Activated CD8-positive, alpha-beta T cell treated with anti-CD3 and anti-CD28 coated beads for 36 hours (primary cell): ENCODE measurements around the gene COL9A1. TPM values are rescaled to one million over a fixed set of nuclear protein-coding genes. Genes with fewer than 3 reads are reported as not detected.

Source experiments
- ATAC-seq: fragments of 200-7000 bp; cut with Tn5 transposase; one replicate; pipeline ENCODE4 v1.10.0; 2021; ENCODE audit warnings: mild to moderate bottlenecking, moderate library complexity
- CTCF ChIA-PET: fragments of 350-600 bp; sonication (Branson Sonifier 250); formaldehyde crosslinking; loops from one replicate; lab custom pipeline; 2021; ENCODE audit warnings: antibody characterized with exemption; lab: Charles Lee
- POLR2A ChIA-PET: fragments of 350-600 bp; sonication (Branson Sonifier 250); formaldehyde crosslinking; loops from one replicate; lab custom pipeline; 2021; ENCODE audit warnings: antibody characterized with exemption; lab: Charles Lee
- DNase-seq: peaks from one replicate; pipeline ENCODE4 v3.0.0-alpha.2; 2020
- H3K27ac Mint-ChIP-seq: one replicate; pipeline ENCODE4 v1.8.0; 2021; ENCODE audit warnings: mild to moderate bottlenecking, mixed read lengths
- H3K27me3 Mint-ChIP-seq: one replicate; pipeline ENCODE4 v1.8.0; 2021; ENCODE audit warnings: mixed read lengths
- H3K36me3 Mint-ChIP-seq: one replicate; pipeline ENCODE4 v1.8.0; 2021; ENCODE audit warnings: low read depth, mixed read lengths
- H3K4me1 Mint-ChIP-seq: one replicate; pipeline ENCODE4 v1.8.0; 2021; ENCODE audit warnings: low read depth, mixed read lengths
- H3K4me3 Mint-ChIP-seq: one replicate; pipeline ENCODE4 v1.8.0; 2021; ENCODE audit warnings: mild to moderate bottlenecking, moderate library complexity, mixed read lengths
- H3K9me3 Mint-ChIP-seq: one replicate; pipeline ENCODE4 v1.8.0; 2021; ENCODE audit warnings: mixed read lengths
- intact Hi-C: fragments of 100-400 bp; cut with micrococcal nuclease; formaldehyde crosslinking; loops from one replicate; pipeline ENCODE4 v1.10.0; 2022
- total RNA-seq, 2 experiments: library from RNA; stranded (reverse); gene quantifications; one replicate each; pipeline ENCODE4 v1.2.3, GENCODE V29; 2021
- TF ChIP-seq, protein P1 (sequence below): fragments of 200-600 bp; IDR thresholded peaks from one replicate; pipeline ENCODE4 v1.8.0; 2022; ENCODE audit warnings: antibody characterized with exemption, mild to moderate bottlenecking

The COL9A1 gene
- total RNA-seq, 2 experiments from 2014 or later: not detected

- ChIA-PET CTCF (interaction anchor here (1.1 kb wide), 1 partner anchor 54 kb away, joined by 4 read pairs; no protein-coding TSS in a partner anchor), POLR2A (no interaction called here)
- Mint-ChIP-seq H3K4me3 (no peak overlapping the region), H3K9me3 (no peaks in the 10 kb centered on the region), H3K27ac (no peak overlapping the region), H3K36me3 (no peaks in the 10 kb centered on the region), H3K4me1 (peaks cover 7% of the 10 kb centered on the region), H3K27me3 (peaks cover 26% of the 10 kb centered on the region)
- ATAC-seq (no peak), DNase-seq (no peak)
- TF ChIP-seq, protein P1, sequence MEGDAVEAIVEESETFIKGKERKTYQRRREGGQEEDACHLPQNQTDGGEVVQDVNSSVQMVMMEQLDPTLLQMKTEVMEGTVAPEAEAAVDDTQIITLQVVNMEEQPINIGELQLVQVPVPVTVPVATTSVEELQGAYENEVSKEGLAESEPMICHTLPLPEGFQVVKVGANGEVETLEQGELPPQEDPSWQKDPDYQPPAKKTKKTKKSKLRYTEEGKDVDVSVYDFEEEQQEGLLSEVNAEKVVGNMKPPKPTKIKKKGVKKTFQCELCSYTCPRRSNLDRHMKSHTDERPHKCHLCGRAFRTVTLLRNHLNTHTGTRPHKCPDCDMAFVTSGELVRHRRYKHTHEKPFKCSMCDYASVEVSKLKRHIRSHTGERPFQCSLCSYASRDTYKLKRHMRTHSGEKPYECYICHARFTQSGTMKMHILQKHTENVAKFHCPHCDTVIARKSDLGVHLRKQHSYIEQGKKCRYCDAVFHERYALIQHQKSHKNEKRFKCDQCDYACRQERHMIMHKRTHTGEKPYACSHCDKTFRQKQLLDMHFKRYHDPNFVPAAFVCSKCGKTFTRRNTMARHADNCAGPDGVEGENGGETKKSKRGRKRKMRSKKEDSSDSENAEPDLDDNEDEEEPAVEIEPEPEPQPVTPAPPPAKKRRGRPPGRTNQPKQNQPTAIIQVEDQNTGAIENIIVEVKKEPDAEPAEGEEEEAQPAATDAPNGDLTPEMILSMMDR: no peak
- intact Hi-C loops: loop anchor here (10.0 kb wide), 1 partner anchor 570 kb away; no protein-coding TSS in a partner anchor
Observed at GRCh38 chr6:70315079-70315751, 12.3 kb upstream of the COL9A1 start.

DNA sequence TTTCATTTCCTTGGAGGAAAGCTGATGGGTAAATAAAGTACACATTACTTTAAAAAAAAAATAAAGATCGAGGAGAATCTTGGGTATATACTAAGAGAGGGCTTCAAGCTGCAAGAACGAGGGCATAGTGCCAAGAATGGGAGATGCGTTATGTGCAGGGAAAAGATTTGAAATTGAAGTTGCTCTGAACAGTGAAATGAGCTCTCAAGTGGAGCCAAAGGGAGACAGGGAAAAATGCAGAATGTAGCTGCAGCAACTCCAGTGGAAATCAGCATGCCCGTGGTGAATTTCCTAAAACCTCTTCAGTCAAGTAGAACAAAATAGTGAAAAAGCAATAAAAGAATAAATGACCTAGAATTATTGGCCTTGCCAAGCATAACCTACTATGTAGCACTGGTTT lies 11.4 kb upstream of the COL9A1 start:
- no peak overlapping the region for H3K4me3 Mint-ChIP-seq
- intact Hi-C loops: loop anchor here (10.0 kb wide), 1 partner anchor 571 kb away; no protein-coding TSS in a partner anchor
- ChIA-PET POLR2A (no interaction called here), CTCF (interaction anchor here (1.3 to 13.3 kb wide), 2 partner anchors 12 to 53 kb away, joined by 4 to 202 read pairs; no protein-coding TSS in a partner anchor)
- H3K27me3 Mint-ChIP-seq: peaks cover 29% of the 10 kb centered on the region
- no peak overlapping the region for H3K27ac Mint-ChIP-seq
- TF ChIP-seq, protein P1: no peak
- no peaks in the 10 kb centered on the region for H3K9me3 Mint-ChIP-seq
- H3K36me3 Mint-ChIP-seq: no peaks in the 10 kb centered on the region
- ATAC-seq: no peak
- DNase-seq: no peak
- H3K4me1 Mint-ChIP-seq: peaks cover 7% of the 10 kb centered on the region

DNA sequence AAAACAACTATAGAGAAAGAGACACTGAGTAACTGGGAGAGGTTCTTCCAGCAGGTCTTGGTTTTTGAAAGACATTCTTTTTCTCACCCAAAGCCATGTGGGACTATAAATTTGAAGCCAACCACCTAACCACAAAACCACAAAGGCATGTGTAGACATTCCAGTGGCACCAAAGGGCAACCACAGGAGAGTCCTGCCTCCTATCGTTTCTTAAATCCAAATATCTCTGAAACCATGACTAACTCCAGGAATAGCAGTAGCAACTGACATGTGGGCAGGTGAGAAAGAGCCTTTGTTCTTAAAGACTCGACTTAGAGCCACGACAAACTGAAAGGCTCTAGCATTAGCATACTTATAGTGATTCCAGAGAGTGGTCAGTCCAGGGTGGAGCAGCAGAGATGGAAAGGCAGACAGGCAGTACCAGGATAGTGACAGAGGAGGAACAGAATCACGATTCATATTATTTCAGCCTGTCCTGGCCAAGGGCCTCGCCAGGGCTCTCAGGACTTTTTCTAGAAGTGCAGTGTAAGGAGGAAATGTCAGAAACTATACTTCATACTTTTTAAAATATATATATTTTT lies 9.4 kb upstream of the COL9A1 start:
- DNase-seq (no peak), ATAC-seq (no peak)
- intact Hi-C loops: loop anchor here (10.0 kb wide), 1 partner anchor 573 kb away; no protein-coding TSS in a partner anchor
- Mint-ChIP-seq H3K27me3 (peaks cover 24% of the 10 kb centered on the region), H3K36me3 (no peaks in the 10 kb centered on the region), H3K27ac (no peak overlapping the region), H3K9me3 (no peaks in the 10 kb centered on the region), H3K4me1 (peaks cover 7% of the 10 kb centered on the region), H3K4me3 (no peak overlapping the region)
- ChIA-PET CTCF (interaction anchor here (13.3 kb wide), 1 partner anchor 55 kb away, joined by 202 read pairs; no protein-coding TSS in a partner anchor), POLR2A (no interaction called here)
- TF ChIP-seq, protein P1: no peak

GRCh38 chr6:70310063-70310694 lies 7.3 kb upstream of the COL9A1 start:
- no peaks in the 10 kb centered on the region for H3K9me3 Mint-ChIP-seq
- ChIA-PET CTCF (interaction anchor here (0.7 to 13.3 kb wide), 29 partner anchors 8 to 703 kb away, joined by 3 to 202 read pairs (median 4); no protein-coding TSS in a partner anchor), POLR2A (no interaction called here)

More at GRCh38 chr6:70310063-70310694, 7.3 kb upstream of the COL9A1 start:
- no peak overlapping the region for H3K4me3 Mint-ChIP-seq
- peaks cover 22% of the 10 kb centered on the region for H3K27me3 Mint-ChIP-seq
- intact Hi-C loops: loop anchor here (1.0 to 10.0 kb wide), 2 partner anchors 59 to 575 kb away; no protein-coding TSS in a partner anchor
- TF ChIP-seq, protein P1: peak; percentile 42
- H3K36me3 Mint-ChIP-seq: no peaks in the 10 kb centered on the region
- DNase-seq (no peak), ATAC-seq (no peak)
- peaks cover 7% of the 10 kb centered on the region for H3K4me1 Mint-ChIP-seq
- H3K27ac Mint-ChIP-seq: no peak overlapping the region
